HG02571 (cell line): ENCODE data around the gene C15orf39.

ENCODE experiments used
- ATAC-seq: cut with Tn5 transposase; IDR thresholded peaks from one replicate; pipeline ENCODE4 v1.9.1; 2021; ENCODE audit warnings: mild to moderate bottlenecking, moderate library complexity; ENCODE audit not compliant: unreplicated experiment

The C15orf39 gene

GRCh38 chr15:75195122-75195765 lies 6.4 kb upstream of the C15orf39 start:
- no peak for ATAC-seq

GRCh38 chr15:75195766-75196241 lies 5.9 kb upstream of the C15orf39 start:
- ATAC-seq = no peak

- no peak for ATAC-seq
Observed at GRCh38 chr15:75197062-75197630, 4.5 kb upstream of the C15orf39 start.

GRCh38 chr15:75198560-75199356 lies 2.9 kb upstream of the C15orf39 start:
- ATAC-seq = no peak

- ATAC-seq = no peak
Observed at GRCh38 chr15:75199357-75199940, 2.2 kb upstream of the C15orf39 start.

- ATAC-seq = no peak
Observed at GRCh38 chr15:75200391-75200764, 1.3 kb upstream of the C15orf39 start.

- no peak for ATAC-seq
Observed at GRCh38 chr15:75200765-75201615, 692 bp upstream of the C15orf39 start.

- ATAC-seq = peak; percentile 34
Observed at GRCh38 chr15:75202251-75203016, 752 bp downstream of the C15orf39 start.

GRCh38 chr15:75203017-75203907 lies 1.6 kb downstream of the C15orf39 start:
- ATAC-seq = no peak

GRCh38 chr15:75203908-75204263 lies 2.2 kb downstream of the C15orf39 start:
- ATAC-seq = no peak

- no peak for ATAC-seq
Observed at GRCh38 chr15:75204340-75205063, 2.8 kb downstream of the C15orf39 start.

- ATAC-seq = no peak
Observed at GRCh38 chr15:75205064-75205395, 3.3 kb downstream of the C15orf39 start.

- no peak for ATAC-seq
Observed at GRCh38 chr15:75206006-75206405, 4.3 kb downstream of the C15orf39 start.

GRCh38 chr15:75206803-75207617 lies 5.3 kb downstream of the C15orf39 start:
- ATAC-seq = no peak

GRCh38 chr15:75207618-75208500 lies 6.2 kb downstream of the C15orf39 start:
- no peak for ATAC-seq

- ATAC-seq = no peak
Observed at GRCh38 chr15:75208501-75209288, 7.0 kb downstream of the C15orf39 start.
